Heart left ventricle (tissue), 16 donors: ENCODE data around the gene APLP2. TPM values are rescaled to one million over a fixed set of nuclear protein-coding genes. Genes with fewer than 3 reads are reported as not detected.

Experiments
- ATAC-seq, 4 donors: fragments of 200-7000 bp; cut with Tn5 transposase; one replicate each; pipeline ENCODE4 v1.9.1; 2020 to 2022; ENCODE audit warnings: moderate library complexity in 4 of 4, mild to moderate bottlenecking in 3 of 4, moderate number of reproducible peaks in 1 of 4
- DNase-seq, 5 donors: peaks; one replicate each; pipeline ENCODE4 v3.0.0-alpha.2; 2020
- H3K27ac ChIP-seq, 12 donors: fragments of 200-600 bp; sonication (generic) in 4 of 12; one replicate each; pipeline versions ENCODE4 v1.5.0 to v1.8.0; 2016 to 2022; ENCODE audit warnings: mild to moderate bottlenecking in 2 of 12
- H3K27me3 ChIP-seq, 9 donors: fragments of 200-600 bp; sonication (generic) in 2 of 9; one replicate each; pipeline versions ENCODE4 v1.5.1 to v1.8.0; 2016 to 2022; ENCODE audit warnings: mild to moderate bottlenecking in 3 of 9
- H3K36me3 ChIP-seq, 9 donors: fragments of 200-600 bp; sonication (generic) in 2 of 9; one replicate each; pipeline versions ENCODE4 v1.5.0 to v1.8.0; 2018 to 2022; ENCODE audit warnings: mild to moderate bottlenecking in 2 of 9
- H3K4me1 ChIP-seq, 12 donors: fragments of 200-600 bp; sonication (generic) in 4 of 12; one replicate each; pipeline versions ENCODE4 v1.5.0 to v1.8.0; 2016 to 2022; ENCODE audit warnings: mild to moderate bottlenecking in 3 of 12
- H3K4me3 ChIP-seq, 12 donors: fragments of 200-600 bp; sonication (generic) in 4 of 12; one replicate each; pipeline versions ENCODE4 v1.5.0 to v1.8.0; 2017 to 2022; ENCODE audit warnings: mild to moderate bottlenecking in 9 of 12, moderate library complexity in 4 of 12
- H3K9me3 ChIP-seq, 12 donors: fragments of 200-600 bp; sonication (generic) in 4 of 12; one replicate each; pipeline versions ENCODE4 v1.5.0 to v1.8.0; 2016 to 2022; ENCODE audit warnings: mild to moderate bottlenecking in 1 of 12
- POLR2A ChIP-seq, 2 donors: fragments of 450-650 bp; IDR thresholded peaks; one replicate each; pipeline ENCODE4 v1.6.1; 2017; ENCODE audit warnings: antibody characterized with exemption in 2 of 2, mild to moderate bottlenecking in 2 of 2, moderate library complexity in 2 of 2
- WGBS, 4 donors: extraction: QIAGEN DNeasy Blood & Tissue Kit in 2 of 4; methylation state at CpG; one replicate each; pipeline versions ENCODE4 v1.1.5 to v1.1.7; 2013 to 2018; 5-methylcytosine and 5-hydroxymethylcytosine counted together
- intact Hi-C, 10 donors: fragments of 100-400 bp; cut with DNase I; formaldehyde crosslinking; loops; one replicate each; pipeline versions ENCODE4 v1.11.1 to v1.14.2; 2022
- polyA plus RNA-seq, 2 donors: library from polyadenylated mRNA; stranded (reverse); fragments of 200-250 nt; gene quantifications; one replicate each; pipeline ENCODE4 v1.2.3, GENCODE V29; 2013
- total RNA-seq, 9 donors: library from RNA; depleted of rRNA in 2 of 9; stranded (reverse); fragments of >200 nt in 2 of 9; fragmentation: NEBNext Ultra II Directional in 3 of 9; extraction: Animal tissue kit (Norgen Biotek cat#: 25700) in 3 of 9; gene quantifications; one replicate each; pipeline versions ENCODE4 v1.1.0 to v1.2.4, GENCODE V29; 2016 to 2023
- TF ChIP-seq, protein P1 (sequence below), 12 donors: fragments of 200-600 bp; sonication (generic) in 4 of 12; IDR thresholded peaks; one replicate each; pipeline versions ENCODE4 v1.5.0 to v1.8.0; 2018 to 2022; ENCODE audit warnings: antibody characterized with exemption in 12 of 12, mild to moderate bottlenecking in 5 of 12
- donor health status: ischemic (EF 13 %, LVEDD 7.1; RV severe dilation, severe dysfunction).
- donor health status: healthy with polysubstance abuse.
- donor health status: DM: no; HTN: yes; CAD: no.
- donor health status: DM: no; HTN: no; CAD: no.
- donor health status: ischemic (EF 25% LVEDD 6.9; RV normal size, moderate dysfunction).
- donor health status: ischemic (EF 25% LVEDD 5.7; RV mildly dilated, moderate dysfunction).
- donor health status: healthy.
- donor health status: DM: yes; HTN: yes; CAD: no.
- donor health status: ischemic (EF 35%, LVEDD 5.7; RV mildly dilated, moderate dysfunction).
- donor health status: nonischemic (EF 11% LVEDD 7.7; RV severe dilation, severe dysfunction).
- donor health status: DM: yes; HTN: yes; CAD: no.
- donor health status: PGD.
- donor health status: ischemic (EF 29% LVEDD 5.4; RV normal size, mild dysfunction).
- donor health status: nonischemic (EF 23%, LVEDD 6.1; RV moderate dilation, normal function).

APLP2 gene
- total and polyA plus RNA-seq, 11 donors, result 121 to 423 (median 325) TPM

DNA sequence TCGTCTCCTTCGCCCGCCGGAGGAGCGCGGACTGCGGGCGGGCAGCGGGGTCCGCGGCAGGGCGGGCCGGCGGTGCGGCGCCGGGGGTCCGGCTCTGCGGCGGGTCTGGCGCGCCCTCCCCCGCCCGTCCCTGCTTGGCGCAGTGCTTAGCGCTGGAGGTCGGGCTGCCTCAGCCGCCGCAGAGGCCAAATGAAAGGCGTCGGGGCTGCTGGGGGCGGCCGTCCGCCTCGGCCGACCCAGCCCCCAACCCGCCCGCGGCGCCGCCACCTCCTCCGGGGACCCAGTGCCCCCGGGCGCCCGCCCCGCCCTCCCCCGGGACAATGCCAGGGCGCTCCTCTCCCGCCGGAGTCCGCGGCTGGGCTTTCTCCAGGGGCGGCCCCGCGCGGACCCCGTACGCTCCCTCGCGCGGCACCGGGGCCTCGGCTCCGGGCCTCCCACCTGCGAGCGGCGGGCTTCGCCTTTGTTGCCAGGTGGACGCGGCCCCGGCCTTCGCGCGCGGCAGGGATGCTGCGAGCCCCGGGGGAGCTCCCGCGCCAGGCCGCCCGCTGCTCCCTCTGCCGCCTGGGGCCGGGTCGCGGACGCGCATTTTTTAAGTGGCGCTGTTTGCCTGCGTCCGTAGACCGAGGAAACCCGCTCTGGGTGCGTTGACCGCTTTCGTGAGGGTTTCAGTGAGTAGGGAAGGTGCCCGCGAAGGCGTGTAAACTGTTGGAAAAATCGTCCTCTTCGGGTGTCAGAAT lies 583 bp downstream of the APLP2 start:
- Histone ChIP-seq H3K36me3 (no peaks in the 10 kb centered on the region), H3K4me1 (peaks cover 0 to 30% (median 20%) of the 10 kb centered on the region in 12 donors), H3K27ac (peak overlapping the region; percentile 78 to 98 (median 92)), H3K27me3 (no peaks in the 10 kb centered on the region), H3K4me3 (peak overlapping the region; percentile 59 to 99 (median 82)), H3K9me3 (no peaks in the 10 kb centered on the region)
- ATAC-seq (peak in 2 of 4 donors; percentile 6 to 13), DNase-seq (peak; percentile 36 to 73 (median 46))
- intact Hi-C loops, result loop anchor here in 7 of 10 donors (2.0 to 10.0 kb wide), 4 partner anchors 52 to 63 kb away; no protein-coding TSS in a partner anchor
- 0 to 1% (median 1%) methylated on average over 28 to 100 of the region's 100 CpGs for WGBS, 4 donors
- TF ChIP-seq, protein P1, sequence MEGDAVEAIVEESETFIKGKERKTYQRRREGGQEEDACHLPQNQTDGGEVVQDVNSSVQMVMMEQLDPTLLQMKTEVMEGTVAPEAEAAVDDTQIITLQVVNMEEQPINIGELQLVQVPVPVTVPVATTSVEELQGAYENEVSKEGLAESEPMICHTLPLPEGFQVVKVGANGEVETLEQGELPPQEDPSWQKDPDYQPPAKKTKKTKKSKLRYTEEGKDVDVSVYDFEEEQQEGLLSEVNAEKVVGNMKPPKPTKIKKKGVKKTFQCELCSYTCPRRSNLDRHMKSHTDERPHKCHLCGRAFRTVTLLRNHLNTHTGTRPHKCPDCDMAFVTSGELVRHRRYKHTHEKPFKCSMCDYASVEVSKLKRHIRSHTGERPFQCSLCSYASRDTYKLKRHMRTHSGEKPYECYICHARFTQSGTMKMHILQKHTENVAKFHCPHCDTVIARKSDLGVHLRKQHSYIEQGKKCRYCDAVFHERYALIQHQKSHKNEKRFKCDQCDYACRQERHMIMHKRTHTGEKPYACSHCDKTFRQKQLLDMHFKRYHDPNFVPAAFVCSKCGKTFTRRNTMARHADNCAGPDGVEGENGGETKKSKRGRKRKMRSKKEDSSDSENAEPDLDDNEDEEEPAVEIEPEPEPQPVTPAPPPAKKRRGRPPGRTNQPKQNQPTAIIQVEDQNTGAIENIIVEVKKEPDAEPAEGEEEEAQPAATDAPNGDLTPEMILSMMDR (IDR thresholded peaks at IDR 0.05), result peak in 2 of 12 donors; percentile 24 to 37
- TF ChIP-seq POLR2A (IDR thresholded peaks at IDR 0.05), result no peak

DNA sequence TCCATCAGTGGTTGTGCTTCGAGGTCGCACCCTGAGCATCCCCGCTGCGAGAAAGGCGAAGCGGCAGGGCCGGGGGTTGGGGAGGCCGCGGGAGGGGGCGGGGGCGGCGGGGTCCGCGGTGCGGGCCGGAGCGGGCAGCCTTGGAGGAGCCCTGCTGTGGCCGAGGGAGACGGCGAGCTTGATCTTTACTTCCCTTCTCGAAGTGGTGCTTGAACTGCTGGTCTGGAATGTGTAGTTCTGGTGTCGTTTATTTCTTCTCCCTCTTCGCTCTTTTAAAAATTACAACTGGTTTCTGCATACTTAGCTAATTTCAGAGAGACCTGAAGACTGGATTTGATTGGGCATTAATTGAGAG lies 1.1 kb downstream of the APLP2 start:
- peaks cover 0 to 30% (median 20%) of the 10 kb centered on the region in 12 donors for H3K4me1 ChIP-seq
- peak in 3 of 5 donors; percentile 16 to 40 (median 30) for DNase-seq
- 1% methylated on average over 13 to 23 of the region's 23 CpGs for WGBS, 4 donors
- TF ChIP-seq, protein P1 (IDR thresholded peaks at IDR 0.05), result no peak
- TF ChIP-seq POLR2A (IDR thresholded peaks at IDR 0.05), result no peak
- no peaks in the 10 kb centered on the region for H3K9me3 ChIP-seq
- H3K27ac ChIP-seq, result peak overlapping the region; percentile 78 to 98 (median 92)
- intact Hi-C loops, result loop anchor here in 7 of 10 donors (2.0 to 10.0 kb wide), 4 partner anchors 51 to 62 kb away; no protein-coding TSS in a partner anchor
- peak overlapping the region; percentile 59 to 99 (median 82) for H3K4me3 ChIP-seq
- no peaks in the 10 kb centered on the region for H3K27me3 ChIP-seq
- no peaks in the 10 kb centered on the region for H3K36me3 ChIP-seq
- ATAC-seq, result peak in 1 of 4 donors; percentile 17

DNA sequence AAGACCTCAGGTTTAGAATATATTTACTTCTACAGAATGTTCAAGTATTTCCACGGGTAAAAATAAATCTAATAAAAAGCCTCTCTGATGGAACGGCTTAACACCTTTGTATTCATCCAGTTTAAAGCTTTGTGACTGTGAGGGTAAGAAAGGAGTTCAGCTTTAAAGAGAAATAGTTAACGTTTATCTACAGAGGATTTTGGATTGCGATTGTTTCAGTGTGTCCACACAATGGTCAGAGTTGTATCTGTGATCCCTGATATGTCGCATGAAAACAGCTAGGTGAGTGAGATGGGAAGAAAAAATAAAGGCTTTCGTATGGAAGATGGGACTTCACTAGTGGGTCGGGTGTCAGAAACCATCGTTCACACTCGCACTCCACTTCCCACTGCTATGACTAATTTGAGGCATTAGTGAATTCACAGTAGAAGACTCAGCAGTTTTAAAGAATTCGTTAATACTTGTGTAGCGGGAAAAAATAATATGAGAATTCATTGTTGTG lies 1.6 kb downstream of the APLP2 start:
- intact Hi-C loops, result loop anchor here in 7 of 10 donors (2.0 to 10.0 kb wide), 4 partner anchors 51 to 62 kb away; no protein-coding TSS in a partner anchor
- ATAC-seq, result no peak
- no peak for TF ChIP-seq POLR2A (IDR thresholded peaks at IDR 0.05)
- TF ChIP-seq, protein P1 (IDR thresholded peaks at IDR 0.05), result no peak
- Histone ChIP-seq H3K27me3 (no peaks in the 10 kb centered on the region), H3K9me3 (no peaks in the 10 kb centered on the region), H3K4me1 (peaks cover 0 to 30% (median 21%) of the 10 kb centered on the region in 12 donors), H3K27ac (peak overlapping the region in 11 of 12 donors; percentile 85 to 98 (median 93)), H3K4me3 (peak overlapping the region; percentile 59 to 99 (median 82)), H3K36me3 (no peaks in the 10 kb centered on the region)
- 18 to 26% (median 19%) methylated on average over 11 of the region's 11 CpGs for WGBS, 4 donors
- no peak for DNase-seq

- intact Hi-C loops, result loop anchor here in 7 of 10 donors (5.0 to 10.0 kb wide), 3 partner anchors 48 to 58 kb away; no protein-coding TSS in a partner anchor
- no peak for ATAC-seq
- TF ChIP-seq POLR2A (IDR thresholded peaks at IDR 0.05), result no peak
- TF ChIP-seq, protein P1 (IDR thresholded peaks at IDR 0.05), result no peak
Measured at GRCh38 chr11:130074736-130075135, 5.0 kb downstream of the APLP2 start.

More at GRCh38 chr11:130074736-130075135, 5.0 kb downstream of the APLP2 start:
- no peak for DNase-seq
- Histone ChIP-seq H3K4me3 (no peak overlapping the region), H3K4me1 (peaks cover 0 to 44% (median 25%) of the 10 kb centered on the region in 12 donors), H3K9me3 (no peaks in the 10 kb centered on the region), H3K36me3 (no peaks in the 10 kb centered on the region), H3K27ac (no peak overlapping the region), H3K27me3 (no peaks in the 10 kb centered on the region)
- WGBS, 4 donors, result 97 to 99% (median 97%) methylated on average over 2 of the region's 2 CpGs
